Loucy (cell line): ENCODE results near the gene NAGS.

Experiments used
- CTCF ChIP-seq: fragments of 200-600 bp; sonication (generic); conservative IDR thresholded peaks from 2 replicates; pipeline ENCODE4 v1.5.1; 2014; ENCODE audit warnings: mild to moderate bottlenecking, antibody characterized with exemption, low read length
- EZH2phosphoT487 ChIP-seq: fragments of 200-600 bp; IDR thresholded peaks from 2 replicates; pipeline ENCODE4 v1.6.1; 2018; ENCODE audit warnings: antibody characterized with exemption, mild to moderate bottlenecking, moderate library complexity, borderline replicate concordance

DNA sequence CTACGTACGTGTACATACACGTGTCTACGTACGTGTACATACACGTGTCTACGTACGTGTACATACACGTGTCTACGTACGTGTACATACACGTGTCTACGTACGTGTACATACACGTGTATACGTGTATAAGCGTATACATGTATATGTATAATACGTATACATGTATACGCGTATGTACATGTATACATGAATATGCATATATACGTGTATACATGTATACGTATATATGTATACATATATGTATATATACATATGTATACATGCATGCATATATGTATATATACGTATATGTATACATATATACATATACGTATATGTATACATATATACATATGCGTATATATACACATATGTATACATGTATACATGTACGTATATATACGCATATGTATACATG is 28.5 kb upstream of the NAGS start:
- TF ChIP-seq EZH2phosphoT487 (no peak), CTCF (no peak)
